Urothelium cell line (cell line): ENCODE measurements around the gene ODF2.
"Not testable (repeated sequence)": the region's sequence is repeated elsewhere in the genome, so short reads cannot be mapped to it uniquely, and the experiment has no call there.

Experiments
- DNase-seq: peaks from one replicate; pipeline ENCODE4 v3.0.0; 2011; ENCODE audit warnings: low spot score, mixed read lengths
- FAIRE-seq: peaks from 2 replicates; lab custom pipeline; 2011; peaks lifted over from hg19 to GRCh38; lab: Jason Lieb, UNC

The ODF2 gene

GRCh38 chr9:128479262-128479661, 23.5 kb downstream of the ODF2 start:
- no peak for FAIRE-seq
- DNase-seq: no peak

- no peak for DNase-seq
- no peak for FAIRE-seq
These were observed 25.8 kb downstream of the ODF2 start for GRCh38 chr9:128481561-128481960.

- DNase-seq: no peak
- no peak for FAIRE-seq
These were observed 26.4 kb downstream of the ODF2 start for GRCh38 chr9:128482186-128482585.

- no peak for DNase-seq
- FAIRE-seq: no peak
These were observed 29.0 kb downstream of the ODF2 start for GRCh38 chr9:128484686-128485413.

GRCh38 chr9:128485414-128485855, 29.6 kb downstream of the ODF2 start:
- FAIRE-seq (no peak), DNase-seq (no peak)

- FAIRE-seq: no peak
These were observed 30.4 kb downstream of the ODF2 start for GRCh38 chr9:128486201-128486600.

GRCh38 chr9:128493424-128493823, 37.6 kb downstream of the ODF2 start:
- FAIRE-seq (no peak), DNase-seq (no peak)

More at GRCh38 chr9:128486201-128486600, 30.4 kb downstream of the ODF2 start:
- no peak for DNase-seq

- FAIRE-seq: no peak
- no peak for DNase-seq
These were observed 38.4 kb downstream of the ODF2 start for GRCh38 chr9:128494108-128494745.

GRCh38 chr9:128494746-128495129, 38.9 kb downstream of the ODF2 start:
- FAIRE-seq (no peak), DNase-seq (no peak)

GRCh38 chr9:128495296-128495695, 39.5 kb downstream of the ODF2 start:
- FAIRE-seq (no peak), DNase-seq (no peak)

- no peak for DNase-seq
These were observed 40.1 kb downstream of the ODF2 start for GRCh38 chr9:128495804-128496417.

GRCh38 chr9:128497824-128498610, 42.2 kb downstream of the ODF2 start:
- DNase-seq (no peak), FAIRE-seq (no peak)

More at GRCh38 chr9:128495804-128496417, 40.1 kb downstream of the ODF2 start:
- FAIRE-seq: no peak

- FAIRE-seq: no peak
These were observed 43.1 kb downstream of the ODF2 start for GRCh38 chr9:128498911-128499310.

GRCh38 chr9:128499920-128500319, 44.1 kb downstream of the ODF2 start:
- FAIRE-seq: no peak

More at GRCh38 chr9:128498911-128499310, 43.1 kb downstream of the ODF2 start:
- no peak for DNase-seq

GRCh38 chr9:128503415-128503825, 47.6 kb downstream of the ODF2 start:
- FAIRE-seq, DNase-seq: not testable (repeated sequence)

More at GRCh38 chr9:128499920-128500319, 44.1 kb downstream of the ODF2 start:
- no peak for DNase-seq

- FAIRE-seq (no peak), DNase-seq (no peak)
These were observed 48.1 kb downstream of the ODF2 start for GRCh38 chr9:128503870-128504269.

- peak; percentile 99 for DNase-seq
- peak; percentile 77 for FAIRE-seq
These were observed 48.9 kb downstream of the ODF2 start, which contains the start of gene GLE1 for GRCh38 chr9:128504485-128505413. Gene GLE1, plus strand, starts transcription at chr9:128504719. Its CDS starts 87 bp downstream, at chr9:128504806.

GRCh38 chr9:128505414-128505765, 49.6 kb downstream of the ODF2 start:
- DNase-seq (no peak), FAIRE-seq (no peak)

- FAIRE-seq, DNase-seq: not testable (repeated sequence)
These were observed 50.1 kb downstream of the ODF2 start for GRCh38 chr9:128505906-128506305.

- no peak for DNase-seq
- no peak for FAIRE-seq
These were observed 57.0 kb downstream of the ODF2 start for GRCh38 chr9:128512820-128513219.
